IMR-90 (cell line): ENCODE results near the gene KCTD10.

Experiments used
- CHD1 ChIP-seq: IDR thresholded peaks from 2 replicates; pipeline ENCODE4 v1.6.1; 2012; ENCODE audit warnings: low read depth, low read length, improper control_type of control experiment
- MAZ ChIP-seq: IDR thresholded peaks from 2 replicates; pipeline ENCODE4 v1.6.1; 2012; ENCODE audit warnings: low read depth, mild to moderate bottlenecking, low read length, improper control_type of control experiment, moderate library complexity, borderline replicate concordance
- POLR2A ChIP-seq: IDR thresholded peaks from 2 replicates; pipeline ENCODE4 v1.6.1; 2012; ENCODE audit warnings: mild to moderate bottlenecking, low read depth, low read length
- RAD21 ChIP-seq: IDR thresholded peaks from 2 replicates; pipeline ENCODE4 v1.6.1; 2012; ENCODE audit warnings: low read length, improper control_type of control experiment
- RFX5 ChIP-seq: IDR thresholded peaks from 2 replicates; pipeline ENCODE4 v1.8.0; 2012; ENCODE audit warnings: low read depth, mild to moderate bottlenecking, low read length, moderate library complexity
- TF ChIP-seq, protein P1 (sequence below): conservative IDR thresholded peaks from 2 replicates; pipeline ENCODE4 v1.5.1; 2012; ENCODE audit warnings: mild to moderate bottlenecking, low read depth, low read length, improper control_type of control experiment

DNA sequence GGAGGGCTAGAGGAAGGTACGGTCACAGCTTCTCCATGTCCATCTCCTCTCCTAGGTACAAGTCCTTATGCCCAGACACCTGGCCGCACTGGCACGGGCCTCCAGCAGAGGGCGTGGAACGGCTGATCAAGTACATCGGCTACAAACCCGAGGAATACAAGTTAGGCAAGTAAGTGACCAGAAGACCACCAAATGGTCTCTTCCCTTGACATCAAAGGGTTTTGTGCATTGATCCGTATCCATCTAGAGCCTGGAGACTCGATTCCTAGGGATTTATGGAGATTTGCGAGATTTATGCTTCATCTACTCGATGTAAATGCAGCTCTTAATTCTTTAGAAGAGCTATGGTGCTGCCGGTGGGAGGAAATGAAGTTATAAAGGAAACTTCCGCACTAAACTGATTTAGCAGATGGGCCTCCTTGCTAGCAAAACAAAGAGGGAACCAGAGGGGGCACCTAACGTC, 44.2 kb downstream of the KCTD10 start:
- TF ChIP-seq, protein P1, sequence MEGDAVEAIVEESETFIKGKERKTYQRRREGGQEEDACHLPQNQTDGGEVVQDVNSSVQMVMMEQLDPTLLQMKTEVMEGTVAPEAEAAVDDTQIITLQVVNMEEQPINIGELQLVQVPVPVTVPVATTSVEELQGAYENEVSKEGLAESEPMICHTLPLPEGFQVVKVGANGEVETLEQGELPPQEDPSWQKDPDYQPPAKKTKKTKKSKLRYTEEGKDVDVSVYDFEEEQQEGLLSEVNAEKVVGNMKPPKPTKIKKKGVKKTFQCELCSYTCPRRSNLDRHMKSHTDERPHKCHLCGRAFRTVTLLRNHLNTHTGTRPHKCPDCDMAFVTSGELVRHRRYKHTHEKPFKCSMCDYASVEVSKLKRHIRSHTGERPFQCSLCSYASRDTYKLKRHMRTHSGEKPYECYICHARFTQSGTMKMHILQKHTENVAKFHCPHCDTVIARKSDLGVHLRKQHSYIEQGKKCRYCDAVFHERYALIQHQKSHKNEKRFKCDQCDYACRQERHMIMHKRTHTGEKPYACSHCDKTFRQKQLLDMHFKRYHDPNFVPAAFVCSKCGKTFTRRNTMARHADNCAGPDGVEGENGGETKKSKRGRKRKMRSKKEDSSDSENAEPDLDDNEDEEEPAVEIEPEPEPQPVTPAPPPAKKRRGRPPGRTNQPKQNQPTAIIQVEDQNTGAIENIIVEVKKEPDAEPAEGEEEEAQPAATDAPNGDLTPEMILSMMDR: peak; percentile 74
- no peak for TF ChIP-seq MAZ
- TF ChIP-seq CHD1: no peak
- TF ChIP-seq POLR2A: no peak
- TF ChIP-seq RFX5: no peak
- TF ChIP-seq RAD21: peak; percentile 68
